ENCODE results near the gene PIK3C3. TPM values are rescaled to one million over a fixed set of nuclear protein-coding genes. Genes with fewer than 3 reads are reported as not detected.

Gene PIK3C3
- total RNA-seq, 4 donors from 2014 or later: 24.3 to 39.1 (median 28.8) TPM

DNA sequence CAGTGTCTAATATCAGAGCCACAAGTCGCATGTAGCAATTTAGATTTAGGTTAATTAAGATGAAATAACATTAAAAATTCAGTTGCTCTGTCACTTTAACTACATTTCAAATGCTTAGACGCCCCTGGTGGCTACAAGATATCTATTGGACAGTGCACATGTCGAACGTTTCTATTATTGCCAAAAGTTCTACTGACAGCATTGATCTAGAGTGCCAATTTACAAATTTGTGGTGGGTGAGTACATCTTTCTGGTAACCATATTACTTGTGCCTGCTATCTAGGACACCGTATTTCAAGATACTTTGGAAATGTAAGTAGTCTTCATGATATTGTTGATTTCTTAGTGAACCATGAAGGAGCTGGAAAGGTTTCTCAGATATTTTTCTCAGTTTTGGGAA is 20.2 kb downstream of the PIK3C3 start:
- Histone ChIP-seq H3K4me3 (no peak overlapping the region), H3K27me3 (no peaks in the 10 kb centered on the region), H3K27ac (replicated peaks in 1 of 4) (no peak overlapping the region), H3K36me3 (peaks cover 0 to 30% (median 16%) of the 10 kb centered on the region in 4 donors), H3K4me1 (peaks cover 0 to 24% (median 17%) of the 10 kb centered on the region in 4 donors), H3K9me3 (no peaks in the 10 kb centered on the region)
- DNase-seq (ENCODE audit: extremely low spot score): no peak
- 92% methylated on average over 5 of the region's 5 CpGs for WGBS
- intact Hi-C loops (cut with DNase I): no loop called here
- TF ChIP-seq POLR2AphosphoS5 (IDR thresholded peaks at IDR 0.05) (no peak), CTCF (IDR thresholded peaks at IDR 0.05) (no peak), POLR2A (IDR thresholded peaks at IDR 0.05; ENCODE audit: low read depth) (no peak), EP300 (IDR thresholded peaks at IDR 0.05) (no peak)

GRCh38 chr18:41977233-41977632 is 22.2 kb downstream of the PIK3C3 start:
- Histone ChIP-seq H3K4me1 (peaks cover 0 to 22% (median 15%) of the 10 kb centered on the region in 4 donors), H3K4me3 (no peak overlapping the region), H3K27ac (replicated peaks in 1 of 4) (no peak overlapping the region), H3K27me3 (no peaks in the 10 kb centered on the region), H3K9me3 (no peaks in the 10 kb centered on the region), H3K36me3 (peaks cover 0 to 15% (median 5%) of the 10 kb centered on the region in 4 donors)
- intact Hi-C loops (cut with DNase I): no loop called here
- TF ChIP-seq POLR2A (IDR thresholded peaks at IDR 0.05; ENCODE audit: low read depth) (no peak), EP300 (IDR thresholded peaks at IDR 0.05) (no peak), CTCF (IDR thresholded peaks at IDR 0.05) (no peak), POLR2AphosphoS5 (IDR thresholded peaks at IDR 0.05) (no peak)
- no peak for DNase-seq (ENCODE audit: extremely low spot score)
- 89% methylated on average over 6 of the region's 6 CpGs for WGBS

- TF ChIP-seq CTCF (IDR thresholded peaks at IDR 0.05) (no peak), EP300 (IDR thresholded peaks at IDR 0.05) (no peak), POLR2A (IDR thresholded peaks at IDR 0.05; ENCODE audit: low read depth) (no peak), POLR2AphosphoS5 (IDR thresholded peaks at IDR 0.05) (no peak)
- intact Hi-C loops (cut with DNase I): no loop called here
- Histone ChIP-seq H3K27ac (replicated peaks in 1 of 4) (no peak overlapping the region), H3K4me1 (no peaks in the 10 kb centered on the region), H3K4me3 (no peak overlapping the region), H3K27me3 (no peaks in the 10 kb centered on the region), H3K9me3 (no peaks in the 10 kb centered on the region), H3K36me3 (peaks cover 3 to 17% (median 11%) of the 10 kb centered on the region in 4 donors)
- no peak for DNase-seq (ENCODE audit: extremely low spot score)
- 89% methylated on average over 2 of the region's 2 CpGs for WGBS
Measured at GRCh38 chr18:41982942-41983660, 28.1 kb downstream of the PIK3C3 start.

GRCh38 chr18:41985914-41986313 is 30.9 kb downstream of the PIK3C3 start:
- DNase-seq (ENCODE audit: extremely low spot score): no peak
- no peak overlapping the region for H3K4me3 ChIP-seq
- H3K36me3 ChIP-seq: peaks cover 3 to 29% (median 17%) of the 10 kb centered on the region in 4 donors
- intact Hi-C loops (cut with DNase I): no loop called here
- no peak overlapping the region for H3K27ac ChIP-seq (replicated peaks in 1 of 4)
- 94% methylated on average over 2 of the region's 2 CpGs for WGBS
- no peaks in the 10 kb centered on the region for H3K9me3 ChIP-seq
- TF ChIP-seq CTCF (IDR thresholded peaks at IDR 0.05) (no peak), EP300 (IDR thresholded peaks at IDR 0.05) (no peak)
- no peaks in the 10 kb centered on the region for H3K4me1 ChIP-seq
- no peaks in the 10 kb centered on the region for H3K27me3 ChIP-seq

- DNase-seq (ENCODE audit: extremely low spot score): no peak
- intact Hi-C loops (cut with DNase I): no loop called here
- H3K9me3 ChIP-seq: no peaks in the 10 kb centered on the region
- no peak overlapping the region for H3K4me3 ChIP-seq
- H3K4me1 ChIP-seq: no peaks in the 10 kb centered on the region
- H3K36me3 ChIP-seq: peaks cover 3 to 52% (median 31%) of the 10 kb centered on the region in 4 donors
- no peaks in the 10 kb centered on the region for H3K27me3 ChIP-seq
- no peak overlapping the region for H3K27ac ChIP-seq (replicated peaks in 1 of 4)
- TF ChIP-seq EP300 (IDR thresholded peaks at IDR 0.05): no peak
- TF ChIP-seq POLR2AphosphoS5 (IDR thresholded peaks at IDR 0.05): no peak
- no peak for TF ChIP-seq POLR2A (IDR thresholded peaks at IDR 0.05; ENCODE audit: low read depth)
- no peak for TF ChIP-seq CTCF (IDR thresholded peaks at IDR 0.05)
- WGBS: 94% methylated on average over 5 of the region's 5 CpGs
Measured at GRCh38 chr18:41989508-41989907, 34.5 kb downstream of the PIK3C3 start.

All from esophagus muscularis mucosa (tissue), 4 donors.